NT2/D1 (cell line): ENCODE results near the gene ADSS2.
"Not testable (repeated sequence)": the region's sequence is repeated elsewhere in the genome, so short reads cannot be mapped to it uniquely, and the experiment has no call there.

Source experiments
- DNase-seq: peaks from one replicate; pipeline ENCODE4 v3.0.0-alpha.2; 2011; ENCODE audit warnings: low read depth, low spot score
- H3K27me3 ChIP-seq: 2 replicates; pipeline ENCODE4 v1.6.0; 2011; ENCODE audit warnings: mild to moderate bottlenecking; ENCODE audit not compliant: insufficient read length, insufficient read depth
- H3K36me3 ChIP-seq: 2 replicates; pipeline ENCODE4 v1.6.1; 2011; ENCODE audit warnings: mild to moderate bottlenecking, low read length, mixed read lengths; ENCODE audit not compliant: insufficient read depth, insufficient read length
- H3K4me1 ChIP-seq: 2 replicates; pipeline ENCODE4 v1.5.1; 2011; ENCODE audit not compliant: insufficient read depth, insufficient read length
- H3K4me3 ChIP-seq: 2 replicates; pipeline ENCODE4 v1.5.1; 2011; ENCODE audit warnings: low read depth; ENCODE audit not compliant: insufficient read length
- H3K9ac ChIP-seq: 2 replicates; pipeline ENCODE4 v1.6.0; 2011; ENCODE audit warnings: low read depth; ENCODE audit not compliant: insufficient read length
- H3K9me3 ChIP-seq: 2 replicates; pipeline ENCODE4 v1.5.1; 2011; ENCODE audit warnings: mild to moderate bottlenecking, low read length; ENCODE audit not compliant: insufficient read depth
- SUZ12 ChIP-seq: IDR thresholded peaks from 2 replicates; pipeline ENCODE4 v1.6.1; 2011; ENCODE audit not compliant: insufficient read length, insufficient read depth; ENCODE audit errors: extremely low read depth
- YY1 ChIP-seq: IDR thresholded peaks from 2 replicates; pipeline ENCODE4 v1.6.1; 2011; ENCODE audit not compliant: insufficient read length, insufficient read depth
- ZNF274 ChIP-seq: IDR thresholded peaks from 2 replicates; pipeline ENCODE4 v1.6.1; 2011; ENCODE audit warnings: mild to moderate bottlenecking, low read depth, low read length

Gene ADSS2

GRCh38 chr1:244384066-244384465, 67.6 kb downstream of the ADSS2 start:
- H3K9me3 ChIP-seq: no peaks in the 10 kb centered on the region
- H3K4me1 ChIP-seq: peaks cover 3% of the 10 kb centered on the region
- TF ChIP-seq ZNF274 (no peak), SUZ12 (no peak), YY1 (no peak)
- H3K4me3 ChIP-seq: no peak overlapping the region
- no peak for DNase-seq
- H3K27me3 ChIP-seq: no peaks in the 10 kb centered on the region
- no peaks in the 10 kb centered on the region for H3K36me3 ChIP-seq
- H3K9ac ChIP-seq: no peak overlapping the region

- no peaks in the 10 kb centered on the region for H3K9me3 ChIP-seq
- no peak for TF ChIP-seq ZNF274
- no peak for TF ChIP-seq SUZ12
- no peak for TF ChIP-seq YY1
- no peak overlapping the region for H3K9ac ChIP-seq
- DNase-seq: no peak
- no peak overlapping the region for H3K4me3 ChIP-seq
- H3K36me3 ChIP-seq: no peaks in the 10 kb centered on the region
- no peaks in the 10 kb centered on the region for H3K27me3 ChIP-seq
- peaks cover 3% of the 10 kb centered on the region for H3K4me1 ChIP-seq
Measured at GRCh38 chr1:244383278-244383884, 68.3 kb downstream of the ADSS2 start.

- Histone ChIP-seq H3K4me1 (peaks cover 3% of the 10 kb centered on the region), H3K4me3 (no peak overlapping the region), H3K9me3 (no peaks in the 10 kb centered on the region), H3K9ac (no peak overlapping the region), H3K27me3 (no peaks in the 10 kb centered on the region), H3K36me3 (no peaks in the 10 kb centered on the region)
- TF ChIP-seq ZNF274: no peak
- no peak for TF ChIP-seq YY1
- TF ChIP-seq SUZ12: no peak
- DNase-seq: no peak
Measured at GRCh38 chr1:244381878-244382565, 69.7 kb downstream of the ADSS2 start.

GRCh38 chr1:244376126-244376525, 75.6 kb downstream of the ADSS2 start:
- no peaks in the 10 kb centered on the region for H3K27me3 ChIP-seq
- no peak for TF ChIP-seq ZNF274
- no peak for TF ChIP-seq SUZ12
- no peak for TF ChIP-seq YY1

GRCh38 chr1:244375051-244375450, 76.7 kb downstream of the ADSS2 start:
- TF ChIP-seq ZNF274 (no peak), SUZ12 (no peak), YY1 (no peak)
- no peak overlapping the region for H3K9ac ChIP-seq
- H3K27me3 ChIP-seq: no peaks in the 10 kb centered on the region
- H3K4me1 ChIP-seq: no peaks in the 10 kb centered on the region
- H3K4me3 ChIP-seq: no peak overlapping the region
- no peaks in the 10 kb centered on the region for H3K9me3 ChIP-seq
- DNase-seq: no peak
- H3K36me3 ChIP-seq: no peaks in the 10 kb centered on the region

More at GRCh38 chr1:244376126-244376525, 75.6 kb downstream of the ADSS2 start:
- Histone ChIP-seq H3K36me3 (no peaks in the 10 kb centered on the region), H3K4me1 (peaks cover 2% of the 10 kb centered on the region), H3K4me3 (no peak overlapping the region), H3K9ac (no peak overlapping the region), H3K9me3 (no peaks in the 10 kb centered on the region)
- no peak for DNase-seq

GRCh38 chr1:244374484-244374883, 77.2 kb downstream of the ADSS2 start:
- DNase-seq, H3K27me3 ChIP-seq, H3K9me3 ChIP-seq, H3K9ac ChIP-seq, H3K4me3 ChIP-seq, H3K36me3 ChIP-seq, H3K4me1 ChIP-seq: not testable (repeated sequence)

- Histone ChIP-seq H3K4me3 (no peak overlapping the region), H3K27me3 (no peaks in the 10 kb centered on the region), H3K9ac (no peak overlapping the region), H3K4me1 (no peaks in the 10 kb centered on the region), H3K9me3 (no peaks in the 10 kb centered on the region), H3K36me3 (no peaks in the 10 kb centered on the region)
- TF ChIP-seq SUZ12 (no peak), ZNF274 (no peak), YY1 (no peak)
- DNase-seq: no peak
Measured at GRCh38 chr1:244371242-244372141, 80.2 kb downstream of the ADSS2 start.
